Medulla oblongata (tissue), 1 donor: ENCODE data around the gene KIF11.
"Not testable (repeated sequence)": the region's sequence is repeated elsewhere in the genome, so short reads cannot be mapped to it uniquely, and the experiment has no call there.

ENCODE experiments used
- DNase-seq: peaks from one replicate; pipeline ENCODE4 v3.0.0-alpha.2; 2015; ENCODE audit errors: extremely low spot score

The KIF11 gene

GRCh38 chr10:92592761-92593618, at the start of gene KIF11:
Gene KIF11 (plus strand): TSS chr10:92593130. CDS start chr10:92593376, 246 bp downstream.
- DNase-seq, result peak; percentile 98

- DNase-seq, result no peak
Measured at GRCh38 chr10:92544296-92544695, 48.6 kb upstream of the KIF11 start.

GRCh38 chr10:92545556-92545955, 47.4 kb upstream of the KIF11 start:
- DNase-seq, result no peak

- no peak for DNase-seq
Measured at GRCh38 chr10:92547676-92548075, 45.3 kb upstream of the KIF11 start.

- no peak for DNase-seq
Measured at GRCh38 chr10:92550924-92551323, 42.0 kb upstream of the KIF11 start.

- DNase-seq, result no peak
Measured at GRCh38 chr10:92552310-92552709, 40.6 kb upstream of the KIF11 start.

GRCh38 chr10:92553959-92554358, 39.0 kb upstream of the KIF11 start:
- no peak for DNase-seq

- no peak for DNase-seq
Measured at GRCh38 chr10:92559046-92559445, 33.9 kb upstream of the KIF11 start.

GRCh38 chr10:92562424-92562823, 30.5 kb upstream of the KIF11 start:
- DNase-seq, result no peak

- no peak for DNase-seq
Measured at GRCh38 chr10:92567952-92568600, 24.9 kb upstream of the KIF11 start.

GRCh38 chr10:92569071-92569470, 23.9 kb upstream of the KIF11 start:
- no peak for DNase-seq

- DNase-seq, result not testable (repeated sequence)
Measured at GRCh38 chr10:92569663-92570062, 23.3 kb upstream of the KIF11 start.

GRCh38 chr10:92571649-92572048, 21.3 kb upstream of the KIF11 start:
- no peak for DNase-seq

GRCh38 chr10:92572362-92573090, 20.4 kb upstream of the KIF11 start:
- no peak for DNase-seq

- DNase-seq, result peak; percentile 9
Measured at GRCh38 chr10:92573091-92573797, 19.7 kb upstream of the KIF11 start.

GRCh38 chr10:92573798-92574547, 19.0 kb upstream of the KIF11 start, which contains the start of gene IDE:
Gene IDE (minus strand): TSS chr10:92574093. CDS start chr10:92574019, 74 bp downstream.
- peak; percentile 85 for DNase-seq

- no peak for DNase-seq
Measured at GRCh38 chr10:92574548-92575261, 18.2 kb upstream of the KIF11 start.

GRCh38 chr10:92575961-92576360, 17.0 kb upstream of the KIF11 start:
- DNase-seq, result no peak

- DNase-seq, result not testable (repeated sequence)
Measured at GRCh38 chr10:92582347-92582746, 10.6 kb upstream of the KIF11 start.
